Keratinocyte (primary cell): Measurements from ENCODE around the gene ORM1. TPM values are rescaled to one million over a fixed set of nuclear protein-coding genes. Genes with fewer than 3 reads are reported as not detected.

ENCODE experiments used
- DNase-seq: peaks from one replicate; pipeline ENCODE4 v3.0.0-alpha.2; 2011; ENCODE audit warnings: low read depth, missing footprints, low spot score
- FAIRE-seq: peaks from 2 replicates; lab custom pipeline; 2011; peaks lifted over from hg19 to GRCh38; lab: Jason Lieb, UNC
- H2AFZ ChIP-seq: 2 replicates; pipeline ENCODE4 v1.6.0; 2012; ENCODE audit warnings: low read length, control low read depth, inconsistent platforms; ENCODE audit not compliant: control insufficient read depth
- H3K27ac ChIP-seq: 2 replicates; pipeline ENCODE4 v1.5.1; 2011; ENCODE audit warnings: low read length; ENCODE audit not compliant: control insufficient read depth, insufficient read depth
- H3K27me3 ChIP-seq: 3 replicates; pipeline ENCODE4 v1.6.0; 2011; ENCODE audit warnings: low read length; ENCODE audit not compliant: control insufficient read depth, insufficient read depth; ENCODE audit errors: extremely low read depth
- H3K36me3 ChIP-seq, 2 experiments: 2 replicates in 1 of 2; 3 replicates in 1 of 2; pipeline ENCODE4 v1.5.1; 2011; ENCODE audit warnings: low read length in 2 of 2, mild to moderate bottlenecking in 1 of 2; ENCODE audit not compliant: control insufficient read depth in 2 of 2, insufficient read depth in 2 of 2; ENCODE audit errors: extremely low read depth in 1 of 2
- H3K4me1 ChIP-seq: 3 replicates; pipeline ENCODE4 v1.5.1; 2011; ENCODE audit warnings: low read length; ENCODE audit not compliant: control insufficient read depth, insufficient read depth; ENCODE audit errors: extremely low read depth
- H3K4me2 ChIP-seq: 3 replicates; pipeline ENCODE4 v1.6.0; 2011; ENCODE audit warnings: low read depth, low read length; ENCODE audit not compliant: control insufficient read depth, insufficient read depth; ENCODE audit errors: extremely low read depth
- H3K4me3 ChIP-seq, 3 experiments: fragments of 200-600 bp in 1 of 3; sonication (generic) in 1 of 3; 2 replicates in 2 of 3; 3 replicates in 1 of 3; pipeline ENCODE4 v1.5.1; 2011 to 2016; ENCODE audit warnings: low read length in 3 of 3, mild to moderate bottlenecking in 3 of 3, control low read depth in 2 of 3, inconsistent platforms in 1 of 3, low read depth in 1 of 3, mixed read lengths in 1 of 3, mixed run types in 1 of 3, moderate library complexity in 1 of 3; ENCODE audit not compliant: control insufficient read depth in 2 of 3, insufficient read depth in 2 of 3; ENCODE audit errors: extremely low read depth in 1 of 3
- H3K79me2 ChIP-seq: 2 replicates; pipeline ENCODE4 v1.6.0; 2012; ENCODE audit warnings: low read length; ENCODE audit not compliant: control insufficient read depth, insufficient read depth
- H3K9ac ChIP-seq: 3 replicates; pipeline ENCODE4 v1.6.0; 2011; ENCODE audit warnings: low read length; ENCODE audit not compliant: control insufficient read depth, insufficient read depth; ENCODE audit errors: extremely low read depth
- H3K9me1 ChIP-seq: 3 replicates; pipeline ENCODE4 v1.6.0; 2011; ENCODE audit warnings: low read length; ENCODE audit not compliant: control insufficient read depth, insufficient read depth; ENCODE audit errors: extremely low read depth
- H3K9me3 ChIP-seq: 2 replicates; pipeline ENCODE4 v1.5.1; 2012; ENCODE audit warnings: low read depth, low read length; ENCODE audit not compliant: control insufficient read depth
- H4K20me1 ChIP-seq: 3 replicates; pipeline ENCODE4 v1.6.0; 2011; ENCODE audit warnings: low read length; ENCODE audit not compliant: control insufficient read depth, insufficient read depth; ENCODE audit errors: extremely low read depth
- CTCF ChIP-seq, 3 experiments: IDR thresholded peaks in 1 of 3; conservative IDR thresholded peaks in 1 of 3; optimal IDR thresholded peaks in 1 of 3; 2 replicates in 2 of 3; 3 replicates in 1 of 3; pipeline versions ENCODE3 to v1.5.1; 2011; ENCODE audit warnings: low read length in 3 of 3, mild to moderate bottlenecking in 3 of 3, moderate library complexity in 2 of 3, control low read depth in 1 of 3, inconsistent platforms in 1 of 3; ENCODE audit not compliant: insufficient read depth in 2 of 3; ENCODE audit errors: extremely low read depth in 1 of 3
- EZH2 ChIP-seq: IDR thresholded peaks from one replicate; pipeline ENCODE4 v1.6.1; 2012; ENCODE audit warnings: inconsistent platforms, mild to moderate bottlenecking, low read length, moderate library complexity
- dilution Hi-C: fragments of 300-500 bp; cut with MboI; formaldehyde crosslinking; loops from one replicate; pipeline ENCODE4 v1.7.0; 2020; ENCODE audit warnings: low sequenced_read_pairs; ENCODE audit not compliant: extremely low pct_ligation_motif_present
- polyA plus RNA-seq, 5 experiments: library from polyadenylated mRNA; depleted of rRNA in 3 of 5; stranded (reverse) in 3 of 5; stranded (forward) in 1 of 5; unstranded in 1 of 5; fragments of >200 nt; gene quantifications; 1 replicate in 1 of 5; 2 replicates in 3 of 5; 3 replicates in 1 of 5; pipeline versions ENCODE4 v1.2.1 to v1.2.3, GENCODE V29; 2011 to 2012; ENCODE audit warnings: missing spikeins in 2 of 5, low read depth in 1 of 5, low replicate concordance in 1 of 5

The ORM1 gene
- polyA plus RNA-seq, 1 donor (not counting 4 experiments of a cell fraction or from before 2014, with no cell fraction given) = not detected

- Histone ChIP-seq H3K9me1 (no peaks in the 10 kb centered on the region), H3K4me2 (peak overlapping the region; percentile 60), H2AFZ (no peak overlapping the region), H3K4me1 (peaks cover 71% of the 10 kb centered on the region), H3K27ac (peak overlapping the region; percentile 96), H3K27me3 (no peaks in the 10 kb centered on the region), H3K9me3 (no peaks in the 10 kb centered on the region), H3K9ac (peak overlapping the region; percentile 73), H4K20me1 (peaks cover 3% of the 10 kb centered on the region), H3K4me3 (peak overlapping the region in 1 of 3 experiments; percentile 2), H3K79me2 (peaks cover 2% of the 10 kb centered on the region), H3K36me3 (peaks cover 1 to 5% of the 10 kb centered on the region in 2 experiments)
- TF ChIP-seq CTCF (optimal IDR thresholded peaks at IDR 0.05 in 1 of 3, IDR thresholded peaks at IDR 0.05 in 1 of 3, conservative IDR thresholded peaks at IDR 0.05 in 1 of 3; ENCODE audit: extremely low read depth in 1 of 3, insufficient read depth in 2 of 3, low read length in 3 of 3) (no peak), EZH2 (no peak)
- DNase-seq (peak; percentile 85), FAIRE-seq (peak; percentile 84)
- dilution Hi-C loops = no loop called here
These were observed 45.7 kb upstream of the ORM1 start for GRCh38 chr9:114276908-114277821.

- Histone ChIP-seq H3K79me2 (peaks cover 2% of the 10 kb centered on the region), H3K4me1 (peaks cover 71% of the 10 kb centered on the region), H3K9me3 (no peaks in the 10 kb centered on the region), H4K20me1 (no peaks in the 10 kb centered on the region), H3K9ac (peak overlapping the region; percentile 36), H3K36me3 (peaks cover 1 to 5% of the 10 kb centered on the region in 2 experiments), H3K27ac (peak overlapping the region; percentile 96), H3K9me1 (no peaks in the 10 kb centered on the region), H2AFZ (no peak overlapping the region), H3K4me3 (peak overlapping the region in 1 of 3 experiments; percentile 0), H3K4me2 (peak overlapping the region; percentile 9), H3K27me3 (no peaks in the 10 kb centered on the region)
- TF ChIP-seq CTCF (optimal IDR thresholded peaks at IDR 0.05 in 1 of 3, IDR thresholded peaks at IDR 0.05 in 1 of 3, conservative IDR thresholded peaks at IDR 0.05 in 1 of 3; ENCODE audit: extremely low read depth in 1 of 3, insufficient read depth in 2 of 3, low read length in 3 of 3) (no peak), EZH2 (no peak)
- FAIRE-seq = no peak
- DNase-seq = no peak
- dilution Hi-C loops = no loop called here
These were observed 44.5 kb upstream of the ORM1 start for GRCh38 chr9:114278356-114278755.
